Measurements from ENCODE around the gene AMFR.
A peak's percentile ranks its signal among the peaks of the same experiment; 100 is the strongest.

AMFR gene

GRCh38 chr16:56362706-56363105, 62.6 kb downstream of the AMFR start:
- DNase-seq (ENCODE audit: low read depth): no peak

GRCh38 chr16:56362057-56362655, 63.2 kb downstream of the AMFR start:
- no peak for DNase-seq (ENCODE audit: low read depth)

DNA sequence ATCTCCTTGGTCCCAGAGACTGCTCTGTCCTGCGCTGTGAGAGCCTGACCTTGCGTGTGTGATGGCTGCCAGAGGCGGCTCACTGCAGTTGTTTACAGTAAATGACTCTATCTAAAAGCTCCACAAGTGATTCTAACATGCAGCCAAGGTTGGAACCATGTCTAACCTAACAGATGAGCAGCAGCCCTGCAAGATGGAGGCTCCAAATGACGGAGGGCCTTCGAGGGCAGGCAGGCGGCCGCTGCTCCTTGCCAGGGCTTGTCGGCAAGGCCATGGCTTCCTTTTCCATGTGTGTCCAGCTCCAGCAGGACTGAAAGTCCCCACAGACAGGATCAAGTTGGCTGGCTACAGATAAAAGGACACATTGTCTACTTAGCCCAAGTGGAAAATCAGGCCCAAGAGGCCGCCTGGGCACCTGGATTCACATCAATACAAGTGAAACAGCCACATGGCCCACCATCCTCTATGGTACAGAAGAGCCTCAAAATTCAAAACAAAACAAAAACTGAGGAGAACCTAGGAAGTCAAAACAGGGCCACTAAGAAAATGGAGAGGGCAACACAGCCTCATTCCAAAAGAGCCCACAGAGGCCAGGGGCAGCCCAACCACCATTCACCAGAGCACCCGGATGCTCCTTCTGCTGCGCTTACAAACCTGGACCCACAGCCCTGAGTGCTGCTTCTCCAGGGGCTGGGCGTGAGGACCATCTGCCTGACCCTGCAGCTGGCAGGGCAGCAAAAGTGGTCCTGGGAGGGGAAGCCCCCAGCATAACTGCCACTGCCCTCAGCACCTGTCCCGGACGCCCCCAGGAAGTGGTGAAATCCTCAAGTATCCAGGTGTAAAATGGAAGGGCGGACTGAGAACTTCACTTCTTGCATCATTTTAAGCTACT, 65.0 kb downstream of the AMFR start:
- no peak for DNase-seq (ENCODE audit: low read depth)

DNA sequence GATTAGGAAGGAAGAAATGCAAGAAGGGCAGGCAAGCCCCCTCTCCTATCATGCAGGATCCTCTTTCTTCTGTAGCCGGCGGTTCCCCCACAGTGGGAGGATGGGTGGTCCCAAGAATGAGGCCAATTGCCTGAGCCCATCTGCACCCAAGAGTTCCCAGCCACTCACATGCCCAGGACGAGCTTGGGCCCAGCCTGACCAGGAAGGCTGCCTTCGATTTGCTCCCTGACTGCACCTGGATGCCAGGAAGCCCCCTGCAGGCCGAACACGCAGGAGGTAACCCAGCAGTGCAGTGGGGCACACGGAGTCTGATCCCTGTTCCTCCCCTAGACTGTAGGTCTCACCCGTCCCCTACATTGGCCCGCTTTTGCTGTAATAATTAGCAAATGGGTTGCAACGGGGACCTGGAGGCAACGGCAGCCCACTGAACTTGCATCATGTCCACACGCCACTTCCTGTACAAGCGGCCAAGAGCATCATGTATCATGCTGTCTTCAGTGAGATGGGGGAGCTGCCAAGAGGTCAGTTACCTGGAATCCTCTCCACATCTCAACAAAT, 67.5 kb downstream of the AMFR start:
- DNase-seq (ENCODE audit: low read depth): no peak

DNA sequence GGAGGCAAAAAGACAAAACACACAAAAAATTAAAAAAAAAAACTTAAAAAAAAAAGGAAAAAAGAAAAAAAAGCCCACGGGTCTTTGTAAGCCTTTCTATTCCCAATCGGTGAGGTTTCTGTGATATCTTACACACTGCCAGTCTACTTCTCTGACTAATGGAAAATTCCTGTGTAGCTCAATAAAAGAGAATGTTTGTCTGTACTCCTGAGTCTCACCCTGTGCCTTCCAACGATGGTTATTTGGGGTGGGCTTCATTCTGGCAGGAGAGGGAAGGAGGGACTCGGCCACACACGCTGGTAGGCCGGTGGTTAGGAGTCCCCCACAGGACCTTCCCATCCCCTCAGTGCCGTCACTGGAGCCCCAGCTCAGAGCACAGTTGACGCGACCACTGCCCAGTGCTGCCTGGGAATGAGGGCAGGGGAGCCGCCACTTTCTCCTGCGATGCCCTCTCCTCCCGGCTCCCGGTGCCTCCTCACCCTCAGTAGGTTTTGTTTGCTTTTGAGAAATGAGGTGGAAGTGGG, 68.0 kb downstream of the AMFR start:
- DNase-seq (ENCODE audit: low read depth): peak; percentile 8

GRCh38 chr16:56356276-56357240, 68.8 kb downstream of the AMFR start:
- peak; percentile 78 for DNase-seq (ENCODE audit: low read depth)

- DNase-seq (ENCODE audit: low read depth): no peak
These were observed 69.5 kb downstream of the AMFR start for GRCh38 chr16:56355786-56356275.

DNA sequence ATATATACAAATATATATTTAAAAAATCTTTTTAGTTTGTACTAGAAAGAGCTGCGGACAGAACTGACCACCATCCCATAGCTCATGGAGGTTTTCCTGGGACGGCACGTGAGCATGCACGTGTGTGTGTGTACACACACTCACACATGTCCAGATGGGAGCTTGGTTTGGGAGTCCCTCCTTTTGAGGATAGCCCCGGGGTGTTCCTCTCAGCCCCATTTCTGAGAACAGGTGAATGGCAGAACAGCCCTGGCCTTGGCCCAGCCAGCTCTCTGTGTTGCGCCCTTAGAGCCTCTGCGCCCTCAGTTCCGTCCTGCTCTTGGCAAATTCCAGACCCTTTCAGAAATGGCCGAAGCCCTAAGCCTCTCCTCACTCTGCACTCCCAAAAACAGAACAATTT, 70.1 kb downstream of the AMFR start:
- no peak for DNase-seq (ENCODE audit: low read depth)

- no peak for DNase-seq (ENCODE audit: low read depth)
These were observed 70.6 kb downstream of the AMFR start for GRCh38 chr16:56354746-56355145.

DNA sequence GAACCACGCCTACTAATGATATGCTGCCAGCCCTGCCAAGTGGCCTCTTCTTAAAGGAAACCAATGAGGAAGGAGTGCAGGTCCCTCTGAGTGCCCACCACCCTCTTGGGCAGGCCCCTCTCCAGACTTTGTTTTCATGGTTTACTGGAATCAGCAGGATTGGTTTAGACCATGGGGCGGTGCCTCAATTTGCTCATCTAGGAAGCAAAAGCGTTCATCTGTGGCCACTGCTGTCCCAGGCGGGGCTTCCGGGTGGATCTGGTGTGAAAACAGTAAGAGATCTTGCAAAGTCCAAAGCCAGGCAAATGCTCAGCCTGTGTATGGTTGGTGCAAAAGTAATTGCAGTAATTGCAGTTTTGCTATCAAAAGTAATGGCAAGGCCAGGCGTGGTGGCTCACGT, 71.3 kb downstream of the AMFR start:
- no peak for DNase-seq (ENCODE audit: low read depth)

GRCh38 chr16:56353054-56353921, 72.1 kb downstream of the AMFR start:
- DNase-seq (ENCODE audit: low read depth): no peak

- no peak for DNase-seq (ENCODE audit: low read depth)
These were observed 72.8 kb downstream of the AMFR start for GRCh38 chr16:56352351-56353053.

DNA sequence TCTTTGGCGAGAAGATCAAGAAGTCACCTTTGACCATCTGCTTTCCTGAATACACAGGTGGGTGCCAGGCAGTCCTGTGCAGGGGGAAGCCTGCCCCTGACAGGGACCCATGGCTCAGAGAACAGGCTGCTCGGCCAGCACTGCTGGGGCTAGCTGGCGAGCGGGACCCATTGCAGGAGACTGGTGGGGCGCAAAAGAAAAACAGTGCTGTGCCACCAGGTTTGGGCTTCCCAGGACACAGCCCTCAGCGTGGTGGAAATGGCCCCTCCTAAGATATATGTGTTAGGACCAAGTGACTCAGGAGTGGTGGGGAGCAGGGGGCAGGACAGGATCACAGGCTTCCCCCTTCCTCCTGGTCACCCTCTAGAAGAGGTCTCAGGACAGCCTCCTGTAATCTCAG, 73.9 kb downstream of the AMFR start:
- DNase-seq (ENCODE audit: low read depth): no peak

DNA sequence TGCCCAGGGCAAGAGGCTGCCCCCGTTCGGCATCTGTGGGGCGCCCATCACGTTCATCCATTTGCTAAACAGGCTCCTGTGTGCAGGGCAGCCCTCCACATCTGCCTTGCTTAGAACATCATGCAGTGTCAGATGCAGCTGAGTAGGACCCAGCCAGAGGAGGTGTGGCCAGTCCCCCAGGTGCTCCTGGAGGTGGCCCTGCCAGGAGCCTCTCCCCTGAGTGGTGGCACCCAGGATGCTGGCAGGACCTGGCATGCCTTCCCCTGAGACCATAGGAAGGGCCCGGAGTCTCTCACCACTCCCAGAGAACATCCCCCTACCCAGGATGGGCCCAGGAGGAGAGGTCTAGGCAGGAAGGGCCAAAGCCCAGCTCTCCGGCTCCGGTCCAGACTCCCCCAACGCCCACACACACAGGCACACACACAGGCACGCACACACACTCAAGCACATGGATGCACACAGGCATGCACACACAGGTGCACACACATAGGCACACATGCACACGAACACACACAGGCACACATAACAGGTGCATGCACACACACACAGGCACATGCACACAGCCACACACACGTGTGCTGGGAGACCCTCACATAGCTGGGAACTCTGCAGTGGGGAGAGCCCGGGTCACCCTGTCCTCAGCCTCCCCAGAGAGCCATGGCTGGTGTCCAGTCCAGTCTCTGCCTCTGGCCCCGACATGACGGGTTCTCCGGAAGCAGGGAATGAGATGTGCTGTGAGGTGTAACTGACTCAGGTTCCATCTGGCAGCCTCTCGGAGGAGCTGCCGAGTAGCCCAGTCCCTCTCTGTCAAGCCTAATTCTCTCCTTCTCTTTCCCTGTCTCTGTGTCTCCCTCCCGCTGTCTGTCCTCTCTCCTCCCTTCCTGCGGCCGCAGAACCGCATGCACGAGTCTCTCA, 74.6 kb downstream of the AMFR start:
- DNase-seq (ENCODE audit: low read depth): no peak

DNA sequence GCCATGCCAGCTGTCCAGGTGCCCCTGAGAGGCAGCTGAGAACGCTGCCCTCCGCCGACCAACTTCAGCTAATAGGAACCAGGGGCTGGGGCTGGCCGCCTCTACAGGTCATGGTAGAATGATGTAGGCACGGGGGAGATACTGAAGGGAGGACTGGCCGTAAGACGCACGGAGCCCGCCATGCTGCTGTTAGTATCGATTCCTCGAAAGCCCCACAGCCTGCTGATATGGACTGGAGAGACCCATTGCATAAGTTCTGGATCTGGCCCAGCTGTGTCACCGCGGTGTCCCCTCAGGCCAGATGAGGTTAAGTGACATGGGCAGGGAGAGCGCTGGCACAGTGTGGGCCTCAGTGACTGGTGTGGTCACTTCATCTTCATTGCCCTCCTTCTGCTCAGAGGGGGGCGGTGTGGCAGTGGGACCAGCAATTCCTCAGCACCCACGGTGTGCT, 75.6 kb downstream of the AMFR start:
- no peak for DNase-seq (ENCODE audit: low read depth)

GRCh38 chr16:56349086-56349415, 76.3 kb downstream of the AMFR start:
- no peak for DNase-seq (ENCODE audit: low read depth)

DNA sequence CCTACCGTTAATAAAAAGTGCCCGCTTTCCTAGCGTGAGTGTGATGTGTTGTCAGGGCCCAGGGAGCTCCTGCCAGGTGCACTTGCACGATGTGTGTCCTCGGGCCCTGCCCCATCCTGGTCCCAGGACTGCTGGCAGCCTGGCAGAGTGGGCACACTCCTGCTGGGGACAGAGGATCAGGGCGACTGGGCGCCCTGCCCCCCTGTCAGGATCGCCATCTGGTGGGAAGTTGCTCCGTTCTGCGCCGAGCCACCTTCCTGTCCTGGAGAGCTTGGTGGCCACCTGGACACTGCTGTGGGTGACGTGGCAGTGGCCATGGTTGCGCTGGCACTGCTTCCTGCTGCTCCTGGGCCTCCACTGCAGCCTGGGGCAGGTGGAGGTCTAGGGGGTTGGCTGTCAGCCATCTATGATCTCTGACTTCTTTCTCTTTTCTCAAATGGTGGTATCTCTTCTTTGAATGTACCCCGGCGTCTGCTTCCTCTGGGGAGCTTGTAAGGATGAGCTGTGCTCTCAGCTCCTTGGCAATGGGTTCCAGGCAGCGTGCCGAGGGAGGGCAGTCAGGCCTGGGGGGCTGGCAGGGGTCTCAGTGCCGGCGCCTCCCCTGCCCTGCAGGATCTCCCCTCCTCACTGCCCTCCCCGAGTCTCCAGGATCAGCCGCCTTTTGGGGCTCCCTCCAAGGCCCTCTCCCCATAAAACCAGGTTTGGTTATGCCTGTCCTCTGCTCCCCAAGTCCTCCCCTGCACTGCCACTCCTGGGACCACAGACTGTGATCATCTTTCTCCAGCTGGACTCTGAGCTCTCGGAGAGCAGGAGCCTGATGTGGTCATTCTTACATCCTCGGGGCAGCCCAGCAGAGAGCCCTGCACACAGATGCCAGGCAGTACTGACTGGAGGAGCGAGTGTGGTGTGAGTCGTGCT, 76.9 kb downstream of the AMFR start:
- no peak for DNase-seq (ENCODE audit: low read depth)

- DNase-seq (ENCODE audit: low read depth): no peak
These were observed 77.7 kb downstream of the AMFR start for GRCh38 chr16:56347670-56348069.

Measured in fibroblast of the conjunctiva (primary cell).